Astrocyte of the hippocampus (primary cell): Measurements from ENCODE around the gene QPCT.
"Not testable (repeated sequence)": the region's sequence is repeated elsewhere in the genome, so short reads cannot be mapped to it uniquely, and the experiment has no call there.

Experiments
- DNase-seq: peaks from one replicate; pipeline ENCODE4 v3.0.0; 2011; ENCODE audit warnings: low read depth, low spot score

QPCT gene

GRCh38 chr2:37357530-37357929 lies 13.1 kb downstream of the QPCT start:
- DNase-seq: no peak

GRCh38 chr2:37358466-37358865 lies 14.0 kb downstream of the QPCT start:
- no peak for DNase-seq

DNA sequence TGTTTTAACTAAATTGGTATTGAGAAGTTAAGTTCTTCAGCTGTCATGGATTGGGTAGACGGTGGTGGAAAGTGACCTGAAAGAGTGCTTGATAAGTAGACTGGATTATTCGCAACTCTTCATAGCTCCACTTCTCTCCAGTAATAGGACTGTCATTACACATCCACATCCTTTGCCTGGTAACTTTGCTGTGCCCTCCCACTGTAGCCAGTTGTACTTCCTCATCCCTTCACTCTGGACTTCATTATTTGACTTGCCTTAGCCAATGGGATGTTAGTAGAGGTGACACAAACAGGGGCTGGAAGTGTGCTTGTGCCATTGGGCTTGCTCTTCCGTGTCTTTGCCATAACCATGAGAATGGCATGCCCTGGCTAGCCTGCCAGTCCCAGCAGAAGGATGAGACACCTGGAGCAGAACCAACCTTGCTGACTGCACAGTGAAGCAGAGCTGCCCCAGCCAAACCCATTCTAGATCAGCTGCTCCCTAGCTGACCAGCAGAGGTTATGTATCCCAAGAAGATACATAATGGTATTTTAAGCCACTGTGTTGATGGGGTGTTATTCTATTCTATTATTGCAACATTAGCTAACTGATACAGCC lies 16.9 kb downstream of the QPCT start:
- DNase-seq: no peak

GRCh38 chr2:37361994-37362698 lies 17.7 kb downstream of the QPCT start:
- no peak for DNase-seq

- no peak for DNase-seq
Observed at GRCh38 chr2:37364351-37364750, 19.9 kb downstream of the QPCT start.

GRCh38 chr2:37365669-37366068 lies 21.2 kb downstream of the QPCT start:
- DNase-seq: peak; percentile 48

DNA sequence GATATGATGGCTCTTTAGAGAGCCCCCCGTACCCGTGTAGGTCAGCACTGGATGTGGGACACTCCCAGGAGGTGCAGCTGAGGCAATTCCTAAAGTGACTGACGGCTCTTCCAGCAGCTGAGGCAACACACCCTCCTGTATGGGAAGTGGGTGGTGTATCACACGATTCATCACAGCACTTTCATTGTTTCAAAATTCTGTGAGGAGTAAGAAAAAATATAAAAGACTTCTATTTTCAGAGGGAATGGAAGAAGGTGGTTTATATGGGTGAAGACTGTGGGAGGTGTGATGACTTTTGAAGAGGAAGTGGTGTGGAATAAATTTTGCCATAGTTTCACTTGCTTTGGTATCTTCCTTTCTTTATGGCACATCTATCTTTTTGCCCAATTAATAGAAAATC lies 22.3 kb downstream of the QPCT start:
- DNase-seq: no peak

DNA sequence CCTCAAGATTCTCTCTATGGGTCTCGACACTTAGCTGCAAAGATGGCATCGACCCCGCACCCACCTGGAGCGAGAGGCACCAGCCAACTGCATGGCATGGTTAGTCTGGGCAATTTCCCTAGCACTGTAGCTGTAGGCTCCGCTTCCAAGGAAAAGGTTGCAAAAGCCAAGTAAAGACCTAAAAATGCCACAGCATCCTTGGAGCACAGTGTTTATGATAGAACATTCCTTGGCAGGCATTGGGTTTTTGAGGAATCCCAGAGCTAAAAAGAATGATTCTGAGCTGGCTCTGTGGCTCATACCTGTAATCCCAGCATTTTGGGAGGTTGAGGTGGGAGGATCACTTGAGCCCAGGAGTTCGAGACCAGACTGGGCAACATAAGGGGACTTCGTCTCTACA lies 22.9 kb downstream of the QPCT start:
- DNase-seq: peak; percentile 37

- DNase-seq: no peak
Observed at GRCh38 chr2:37367984-37368383, 23.6 kb downstream of the QPCT start.

DNA sequence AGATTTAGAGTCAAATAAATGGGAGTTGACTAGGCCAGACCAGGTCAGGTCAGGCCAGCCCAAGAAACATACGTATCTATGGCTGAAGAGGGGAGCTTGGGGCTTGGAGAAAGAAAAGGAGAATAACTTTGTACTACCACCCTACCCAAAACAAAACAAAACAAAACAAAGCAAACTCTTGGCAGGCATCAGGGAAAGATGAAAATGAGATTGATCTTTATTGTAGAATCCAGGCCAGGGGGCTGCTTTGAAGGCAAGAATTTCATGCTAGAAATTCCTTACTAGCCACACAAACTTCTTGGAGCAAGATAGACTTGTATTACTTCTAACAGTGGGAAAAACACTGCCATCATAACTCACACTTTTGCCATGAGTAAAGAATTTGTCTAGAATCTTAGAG lies 26.2 kb downstream of the QPCT start:
- peak; percentile 52 for DNase-seq

DNA sequence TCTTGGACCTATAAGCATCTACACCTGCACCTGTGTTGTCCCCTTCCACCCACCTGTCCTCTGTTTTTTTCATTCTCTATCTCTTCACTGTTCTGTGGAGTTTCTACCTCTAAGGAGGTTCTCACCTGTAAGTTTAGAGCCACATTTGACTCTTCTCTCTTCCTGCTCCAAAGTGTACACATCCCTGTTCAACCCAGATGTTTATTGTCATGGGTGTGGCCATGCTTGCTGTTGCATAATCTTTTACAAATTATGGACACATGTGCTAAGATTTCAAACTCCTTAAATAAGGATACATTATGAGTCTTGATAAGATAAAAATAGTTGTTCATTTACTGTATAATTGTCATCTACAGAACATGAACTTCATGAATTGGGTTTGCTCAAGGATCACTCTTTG lies 27.6 kb downstream of the QPCT start:
- no peak for DNase-seq

DNA sequence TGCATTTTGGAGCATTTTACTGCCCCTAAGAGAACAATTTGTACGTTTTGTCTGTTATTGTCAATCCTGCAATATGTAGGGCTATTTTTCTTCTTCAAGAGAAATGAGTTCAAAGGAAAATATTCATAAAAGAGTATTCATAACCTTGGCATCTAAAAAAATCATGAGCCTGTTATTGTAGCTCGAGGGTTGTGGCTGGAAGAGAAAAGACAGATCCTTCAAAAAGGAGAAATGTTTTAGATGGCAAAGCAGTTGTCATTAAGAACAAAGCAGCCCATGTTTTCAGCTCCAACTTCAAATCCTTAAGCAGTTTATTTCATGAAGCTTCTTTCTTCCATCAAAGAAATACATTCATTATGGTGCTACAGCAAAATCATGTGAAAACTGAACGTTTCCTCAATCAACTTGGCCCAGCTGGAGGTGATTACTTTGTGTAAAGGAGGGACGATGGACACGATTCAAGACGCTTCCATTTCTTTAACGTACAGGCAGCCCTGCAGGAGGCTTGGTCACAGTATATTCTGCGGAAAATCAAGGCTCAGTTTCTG lies 31.4 kb downstream of the QPCT start:
- no peak for DNase-seq

DNA sequence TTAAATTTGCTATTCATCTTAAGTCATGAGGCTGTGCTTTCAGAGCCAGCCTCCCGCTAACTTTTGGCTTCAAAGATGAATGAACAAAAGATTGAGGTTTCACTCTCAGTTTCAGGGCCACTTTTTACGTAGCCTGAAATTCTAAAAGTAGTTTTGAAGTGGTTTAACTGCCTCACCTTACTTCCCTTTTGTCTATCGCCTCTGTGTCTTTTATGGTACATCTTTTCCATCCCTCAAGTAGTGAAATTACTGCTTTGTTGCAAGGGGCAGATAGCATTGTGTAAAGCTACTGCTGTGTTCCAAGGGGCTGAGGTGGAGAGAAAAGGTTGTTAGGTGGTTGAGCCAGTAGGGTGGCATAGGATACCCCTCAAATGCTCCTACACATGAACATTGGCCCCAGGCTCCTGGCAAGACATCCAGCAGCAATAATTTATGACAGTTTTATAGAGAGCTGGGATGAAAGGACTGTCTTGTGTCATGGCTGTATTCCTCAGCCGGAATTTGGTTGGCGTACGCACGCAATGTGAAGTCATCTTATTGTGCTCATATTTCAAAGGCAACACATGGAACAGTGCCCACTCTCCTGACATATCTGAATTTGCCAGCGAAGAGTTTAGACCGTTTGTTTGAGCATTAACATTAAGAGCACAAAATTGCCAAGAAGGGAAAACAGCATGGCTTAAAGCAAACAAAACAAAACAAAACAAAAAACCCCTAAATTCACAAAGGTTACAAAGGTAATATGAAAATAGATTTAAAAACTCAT lies 32.2 kb downstream of the QPCT start:
- peak; percentile 85 for DNase-seq

DNA sequence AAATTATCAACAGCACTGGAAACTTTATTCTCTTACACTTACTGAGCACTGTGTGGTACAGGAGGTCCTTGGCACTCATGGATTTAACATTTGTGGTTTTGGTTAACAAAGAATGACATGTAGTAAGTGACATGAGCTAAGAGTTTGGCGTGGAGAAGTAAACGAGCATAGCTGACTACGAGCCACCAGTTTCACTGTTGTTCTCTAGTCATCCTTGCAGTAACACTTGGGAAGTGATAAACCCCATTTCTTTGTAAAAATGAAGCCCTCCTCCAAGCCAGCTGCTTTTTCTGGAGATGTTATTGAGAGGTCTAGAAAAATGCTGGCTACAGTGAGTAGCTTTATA lies 32.7 kb downstream of the QPCT start:
- peak; percentile 84 for DNase-seq

DNA sequence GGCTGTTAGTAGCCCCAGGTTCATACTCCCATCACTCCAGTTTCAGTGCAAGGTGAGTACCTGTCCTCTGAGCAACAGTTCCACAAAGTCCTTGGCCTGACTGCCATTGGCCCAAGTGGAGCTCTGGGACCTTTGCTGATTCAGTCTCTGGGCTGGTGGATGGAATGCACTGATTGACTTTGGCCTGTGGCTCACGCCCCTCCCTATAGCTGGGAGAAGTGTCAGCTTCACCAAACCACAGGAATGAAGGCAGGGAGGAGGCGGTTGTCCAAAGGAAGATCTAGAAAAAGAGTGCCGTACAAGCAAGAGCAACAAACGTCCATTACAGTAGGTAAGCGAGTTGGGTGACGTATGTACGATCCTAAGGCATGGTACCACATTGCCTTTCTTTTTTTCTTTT lies 34.0 kb downstream of the QPCT start:
- DNase-seq: peak; percentile 90

- DNase-seq: no peak
Observed at GRCh38 chr2:37379881-37380296, 35.5 kb downstream of the QPCT start.

GRCh38 chr2:37380787-37381186 lies 36.4 kb downstream of the QPCT start:
- not testable (repeated sequence) for DNase-seq

GRCh38 chr2:37384261-37384660 lies 39.8 kb downstream of the QPCT start:
- DNase-seq: not testable (repeated sequence)

- peak; percentile 39 for DNase-seq
Observed at GRCh38 chr2:37387148-37387835, 42.9 kb downstream of the QPCT start.

DNA sequence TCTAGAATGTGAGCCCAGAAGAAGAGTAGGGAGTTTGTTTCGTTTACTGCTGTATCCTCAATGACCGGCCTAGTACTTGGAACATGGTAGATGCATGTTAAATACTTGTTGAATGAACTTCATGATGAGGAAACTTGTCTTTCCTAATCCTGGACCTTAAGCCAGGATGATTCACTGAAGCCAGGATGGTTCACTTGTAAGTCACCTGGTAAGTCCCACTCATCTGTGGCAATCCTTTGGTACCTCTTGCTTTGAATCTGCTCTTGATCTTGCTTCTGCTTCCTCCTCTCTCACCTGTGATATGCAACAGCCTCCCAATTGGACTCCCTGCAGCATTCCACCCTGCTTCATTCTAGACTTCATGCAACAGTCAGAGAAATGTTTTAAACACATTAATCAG lies 43.6 kb downstream of the QPCT start:
- no peak for DNase-seq

DNA sequence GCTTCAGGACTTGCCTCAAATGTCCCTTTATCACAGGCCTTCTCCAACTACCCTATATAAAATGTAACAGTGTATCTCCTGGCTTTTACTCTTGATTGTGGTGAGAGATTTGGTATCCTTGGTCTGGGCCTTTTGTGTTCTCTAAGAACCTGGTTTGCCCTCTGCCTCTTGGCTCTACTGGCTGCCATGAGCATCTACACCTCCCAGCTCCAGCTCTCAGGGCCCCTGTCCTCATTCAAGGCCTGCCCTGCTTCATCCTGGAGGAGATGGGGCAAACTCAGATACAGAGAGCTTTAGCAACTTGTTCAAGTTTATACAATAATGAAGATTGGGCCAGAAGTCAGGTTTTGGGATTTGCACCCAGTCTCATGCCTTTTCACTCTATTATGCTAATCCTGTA lies 45.0 kb downstream of the QPCT start:
- DNase-seq: no peak
